CD14-positive monocyte (primary cell): ENCODE results near the gene TMEM30A. TPM values are rescaled to one million over a fixed set of nuclear protein-coding genes. Genes with fewer than 3 reads are reported as not detected.

Source experiments
- DNase-seq, 3 donors: peaks; one replicate each; pipeline ENCODE4 v3.0.0-alpha.2; 2011 to 2022
- H2AFZ ChIP-seq: 2 replicates; pipeline ENCODE4 v1.6.0; 2012; ENCODE audit warnings: mild to moderate bottlenecking, low read depth, low read length, inconsistent platforms; ENCODE audit not compliant: insufficient read depth, poor library complexity, severe bottlenecking
- H3K27ac ChIP-seq, 2 donors: 1 replicate in 1 of 2; 2 replicates in 1 of 2; pipeline ENCODE4 v1.5.1; 2012 to 2013; ENCODE audit warnings: low read length in 2 of 2, control low read depth in 1 of 2, inconsistent platforms in 1 of 2, low read depth in 1 of 2, mild to moderate bottlenecking in 1 of 2
- H3K27me3 ChIP-seq, 2 donors: one replicate each; pipeline versions ENCODE4 v1.6.0 to v1.6.1; 2011 to 2013; ENCODE audit warnings: low read length in 2 of 2; ENCODE audit not compliant: control insufficient read depth in 2 of 2, insufficient read depth in 2 of 2
- H3K36me3 ChIP-seq, 2 donors: replicated peaks in 1 of 2; 1 replicate in 1 of 2; 2 replicates in 1 of 2; pipeline versions ENCODE4 v1.5.1 to v1.6.1; 2012 to 2013; ENCODE audit warnings: low read length in 2 of 2, control low read depth in 1 of 2, inconsistent platforms in 1 of 2, mild to moderate bottlenecking in 1 of 2; ENCODE audit not compliant: insufficient read depth in 2 of 2, control insufficient read depth in 1 of 2
- H3K4me1 ChIP-seq, 2 donors: 1 replicate in 1 of 2; 2 replicates in 1 of 2; pipeline versions ENCODE4 v1.5.1 to v1.6.1; 2012 to 2013; ENCODE audit warnings: low read length in 2 of 2, control low read depth in 1 of 2, inconsistent platforms in 1 of 2, mild to moderate bottlenecking in 1 of 2, moderate library complexity in 1 of 2; ENCODE audit not compliant: insufficient read depth in 2 of 2, control insufficient read depth in 1 of 2
- H3K4me2 ChIP-seq: replicated peaks from 2 replicates; pipeline ENCODE3; 2012; ENCODE audit warnings: low read length, moderate library complexity, mild to moderate bottlenecking; ENCODE audit not compliant: poor library complexity, severe bottlenecking; ENCODE audit errors: extremely low read depth
- H3K4me3 ChIP-seq, 3 experiments: fragments of 200-600 bp in 1 of 3; sonication (generic) in 1 of 3; replicated peaks in 1 of 3; 1 replicate in 2 of 3; 2 replicates in 1 of 3; pipeline ENCODE4 v1.5.1; 2011 to 2013; ENCODE audit warnings: low read length in 3 of 3, mild to moderate bottlenecking in 3 of 3, control low read depth in 2 of 3, low read depth in 2 of 3, inconsistent platforms in 1 of 3, moderate library complexity in 1 of 3
- H3K79me2 ChIP-seq: 2 replicates; pipeline ENCODE4 v1.6.0; 2012; ENCODE audit warnings: mild to moderate bottlenecking, control low read depth, inconsistent platforms, low read length, moderate library complexity; ENCODE audit not compliant: insufficient read depth
- H3K9ac ChIP-seq: 2 replicates; pipeline ENCODE4 v1.6.0; 2017; ENCODE audit warnings: low read length, mild to moderate bottlenecking; ENCODE audit not compliant: insufficient read depth, poor library complexity, severe bottlenecking
- H3K9me3 ChIP-seq, 2 donors: replicated peaks in 1 of 2; 1 replicate in 1 of 2; 2 replicates in 1 of 2; pipeline versions ENCODE4 v1.5.1 to v1.6.1; 2012 to 2013; ENCODE audit warnings: low read length in 2 of 2, control low read depth in 1 of 2; ENCODE audit not compliant: control insufficient read depth in 1 of 2, insufficient read depth in 1 of 2
- H4K20me1 ChIP-seq: 2 replicates; pipeline ENCODE4 v1.6.0; 2012; ENCODE audit warnings: mild to moderate bottlenecking, low read length, control low read depth, moderate library complexity; ENCODE audit not compliant: insufficient read depth
- H3K27ac Mint-ChIP-seq, 7 donors: one replicate each; pipeline ENCODE4 v1.8.0; 2020; ENCODE audit warnings: mild to moderate bottlenecking in 7 of 7, mixed read lengths in 7 of 7, moderate library complexity in 6 of 7, inconsistent platforms in 2 of 7
- H3K27me3 Mint-ChIP-seq, 3 donors: one replicate each; pipeline ENCODE4 v1.8.0; 2021 to 2022; ENCODE audit warnings: low read depth in 3 of 3, mild to moderate bottlenecking in 3 of 3, mixed read lengths in 3 of 3, moderate library complexity in 3 of 3, inconsistent platforms in 1 of 3
- H3K36me3 Mint-ChIP-seq, 2 donors: one replicate each; pipeline ENCODE4 v1.8.0; 2020; ENCODE audit warnings: mixed read lengths in 2 of 2, inconsistent platforms in 1 of 2, mild to moderate bottlenecking in 1 of 2
- H3K4me1 Mint-ChIP-seq: one replicate; pipeline ENCODE4 v1.8.0; 2020; ENCODE audit warnings: mild to moderate bottlenecking, mixed read lengths
- H3K4me3 Mint-ChIP-seq, 2 donors: one replicate each; pipeline ENCODE4 v1.8.0; 2020; ENCODE audit warnings: mild to moderate bottlenecking in 2 of 2, mixed read lengths in 2 of 2, moderate library complexity in 1 of 2
- H3K9me3 Mint-ChIP-seq, 7 donors: one replicate each; pipeline ENCODE4 v1.8.0; 2020 to 2022; ENCODE audit warnings: mixed read lengths in 7 of 7, mild to moderate bottlenecking in 6 of 7, moderate library complexity in 6 of 7, inconsistent platforms in 2 of 7
- CTCF ChIP-seq: fragments of 200-600 bp; IDR thresholded peaks from one replicate; pipeline ENCODE4 v1.8.0; 2022; ENCODE audit warnings: antibody characterized with exemption, mild to moderate bottlenecking
- WGBS: methylation state at CpG from one replicate; pipeline ENCODE4 v1.1.5; 2013; ENCODE audit warnings: missing lambda C conversion rate; ENCODE audit not compliant: insufficient coverage; 5-methylcytosine and 5-hydroxymethylcytosine counted together
- intact Hi-C, 2 donors: fragments of 100-400 bp; cut with micrococcal nuclease; formaldehyde crosslinking; loops; one replicate each; pipeline versions ENCODE4 v1.15.0 to v1.15.1; 2023
- polyA plus RNA-seq, 3 donors: library from polyadenylated mRNA; depleted of rRNA in 1 of 3; unstranded in 2 of 3; stranded (reverse) in 1 of 3; fragments of 300-500 nt in 2 of 3; fragments of >200 nt in 1 of 3; fragmentation: Illumina TruSeq in 2 of 3; gene quantifications; 1 replicate in 2 of 3; 2 replicates in 1 of 3; pipeline ENCODE4 v1.2.3, GENCODE V29; 2012 to 2021

The TMEM30A gene
- polyA plus RNA-seq, 3 donors: 12.2 to 101 (median 70.6) TPM

GRCh38 chr6:75224303-75224926 lies 60.2 kb downstream of the TMEM30A start:
- Histone ChIP-seq H3K36me3 (no peaks in the 10 kb centered on the region), H3K9me3 (no peaks in the 10 kb centered on the region), H3K27ac (no peak overlapping the region), H3K27me3 (peaks cover 0 to 2% of the 10 kb centered on the region in 2 donors), H3K79me2 (no peaks in the 10 kb centered on the region), H3K9ac (no peak overlapping the region), H3K4me1 (no peaks in the 10 kb centered on the region), H4K20me1 (no peaks in the 10 kb centered on the region), H2AFZ (no peak overlapping the region), H3K4me2 (no peak overlapping the region), H3K4me3 (no peak overlapping the region)
- no peak for TF ChIP-seq CTCF
- Mint-ChIP-seq H3K9me3 (no peaks in the 10 kb centered on the region), H3K36me3 (no peaks in the 10 kb centered on the region), H3K27me3 (peaks cover 4 to 10% (median 8%) of the 10 kb centered on the region in 3 donors), H3K4me3 (no peak overlapping the region), H3K27ac (no peak overlapping the region), H3K4me1 (no peaks in the 10 kb centered on the region)
- intact Hi-C loops: no loop called here
- no peak for DNase-seq
- 95% methylated on average over 4 of the region's 6 CpGs for WGBS

GRCh38 chr6:75223428-75223827 lies 61.2 kb downstream of the TMEM30A start:
- WGBS: 100% methylated on average over 1 of the region's 2 CpGs
- no peaks in the 10 kb centered on the region for H3K36me3 Mint-ChIP-seq
- TF ChIP-seq CTCF: no peak
- Histone ChIP-seq H3K4me3 (no peak overlapping the region), H3K9ac (no peak overlapping the region), H2AFZ (no peak overlapping the region), H3K79me2 (no peaks in the 10 kb centered on the region), H3K4me2 (no peak overlapping the region), H4K20me1 (no peaks in the 10 kb centered on the region), H3K9me3 (no peaks in the 10 kb centered on the region), H3K4me1 (no peaks in the 10 kb centered on the region), H3K36me3 (no peaks in the 10 kb centered on the region), H3K27me3 (peaks cover 0 to 2% of the 10 kb centered on the region in 2 donors), H3K27ac (no peak overlapping the region)
- no peaks in the 10 kb centered on the region for H3K9me3 Mint-ChIP-seq
- H3K4me3 Mint-ChIP-seq: no peak overlapping the region
- peaks cover 6 to 11% (median 10%) of the 10 kb centered on the region in 3 donors for H3K27me3 Mint-ChIP-seq
- H3K27ac Mint-ChIP-seq: no peak overlapping the region
- DNase-seq: no peak
- H3K4me1 Mint-ChIP-seq: no peaks in the 10 kb centered on the region
- intact Hi-C loops: no loop called here
